ENCODE measurements around the gene CENPT. TPM values are rescaled to one million over a fixed set of nuclear protein-coding genes. Genes with fewer than 3 reads are reported as not detected.

The CENPT gene
- total and polyA plus RNA-seq, 5 experiments from 2014 or later: 11.8 to 117 (median 17.8) TPM

DNA sequence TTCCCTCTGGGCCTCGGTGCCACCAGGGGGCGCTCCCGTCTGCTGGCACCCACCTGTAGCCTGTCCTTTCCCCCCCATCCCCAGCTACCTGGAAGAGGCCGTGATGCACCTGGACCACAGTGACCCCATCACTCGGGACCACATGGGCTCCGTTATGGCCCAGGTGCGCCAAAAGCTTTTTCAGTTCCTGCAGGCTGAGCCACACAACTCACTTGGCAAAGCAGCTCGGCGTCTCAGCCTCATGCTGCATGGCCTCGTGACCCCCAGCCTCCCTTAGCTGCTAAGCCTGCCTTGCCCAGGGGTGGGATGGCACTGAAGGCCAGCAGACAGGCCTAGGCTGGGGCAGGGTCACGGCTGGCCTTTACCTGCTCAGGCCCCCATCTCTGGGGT, 36.4 kb upstream of the CENPT start:
- peak; percentile 89 to 92 for ATAC-seq
- Mint-ChIP-seq H3K27ac (peak overlapping the region in 3 of 10 donors; percentile 43 to 76 (median 47)), H3K36me3 (peaks cover 0 to 60% (median 13%) of the 10 kb centered on the region in 3 donors), H3K4me1 (peaks cover 0 to 7% (median 5%) of the 10 kb centered on the region in 4 donors), H3K4me3 (no peak overlapping the region), H3K9me3 (no peaks in the 10 kb centered on the region), H3K27me3 (no peaks in the 10 kb centered on the region)
- POLR2A ChIA-PET: interaction anchor here (0.7 to 3.2 kb wide), 7 partner anchors 10 to 201 kb away, joined by 3 to 14 read pairs (median 4); partner anchors contain the start of genes CTRL, EDC4, NFATC3 and PSMB10
- peak; percentile 58 to 86 (median 76) for DNase-seq

DNA sequence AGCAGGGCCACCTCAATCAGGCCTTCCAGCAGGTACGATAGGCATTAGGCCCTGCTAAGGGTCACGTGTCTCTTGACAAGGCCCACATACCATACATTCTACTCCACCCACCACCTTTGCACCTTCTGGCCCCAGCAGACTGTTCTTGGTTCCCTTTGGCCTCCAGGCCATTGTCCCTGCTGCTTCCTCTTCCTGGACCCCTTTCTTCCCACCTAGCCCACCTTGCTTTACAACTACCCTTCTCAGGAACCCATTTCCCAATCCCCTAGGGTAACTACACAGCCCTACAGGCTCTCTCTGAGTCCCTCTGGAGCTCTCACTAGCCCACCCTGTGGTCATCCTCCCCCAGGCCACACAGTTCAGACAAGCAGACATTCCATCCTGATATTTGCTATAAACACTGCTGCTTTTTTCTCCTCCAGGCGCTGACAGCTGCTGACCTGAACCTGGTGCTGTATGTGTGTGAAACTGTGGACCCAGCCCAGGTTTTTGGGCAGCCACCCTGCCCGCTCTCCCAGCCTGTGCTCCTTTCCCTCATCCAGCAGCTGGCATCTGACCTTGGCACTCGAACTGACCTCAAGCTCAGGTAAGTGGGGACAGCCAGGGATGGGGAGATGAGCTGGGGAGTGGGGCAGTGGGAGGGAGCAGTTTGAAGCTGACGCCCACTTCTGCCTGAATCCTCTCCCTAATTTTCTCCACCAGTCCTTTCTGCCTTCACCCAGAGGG, 35.8 kb upstream of the CENPT start:
- peak; percentile 14 to 20 for ATAC-seq
- Mint-ChIP-seq H3K27me3 (no peaks in the 10 kb centered on the region), H3K36me3 (peaks cover 0 to 64% (median 13%) of the 10 kb centered on the region in 3 donors), H3K4me3 (no peak overlapping the region), H3K27ac (peak overlapping the region in 4 of 10 donors; percentile 47 to 78 (median 66)), H3K9me3 (no peaks in the 10 kb centered on the region), H3K4me1 (peaks cover 0 to 7% (median 5%) of the 10 kb centered on the region in 4 donors)
- no peak for DNase-seq
- POLR2A ChIA-PET: interaction anchor here (0.8 to 3.2 kb wide), 7 partner anchors 10 to 202 kb away, joined by 4 to 14 read pairs (median 6); partner anchors contain the start of genes CTRL, EDC4, NFATC3 and PSKH1

DNA sequence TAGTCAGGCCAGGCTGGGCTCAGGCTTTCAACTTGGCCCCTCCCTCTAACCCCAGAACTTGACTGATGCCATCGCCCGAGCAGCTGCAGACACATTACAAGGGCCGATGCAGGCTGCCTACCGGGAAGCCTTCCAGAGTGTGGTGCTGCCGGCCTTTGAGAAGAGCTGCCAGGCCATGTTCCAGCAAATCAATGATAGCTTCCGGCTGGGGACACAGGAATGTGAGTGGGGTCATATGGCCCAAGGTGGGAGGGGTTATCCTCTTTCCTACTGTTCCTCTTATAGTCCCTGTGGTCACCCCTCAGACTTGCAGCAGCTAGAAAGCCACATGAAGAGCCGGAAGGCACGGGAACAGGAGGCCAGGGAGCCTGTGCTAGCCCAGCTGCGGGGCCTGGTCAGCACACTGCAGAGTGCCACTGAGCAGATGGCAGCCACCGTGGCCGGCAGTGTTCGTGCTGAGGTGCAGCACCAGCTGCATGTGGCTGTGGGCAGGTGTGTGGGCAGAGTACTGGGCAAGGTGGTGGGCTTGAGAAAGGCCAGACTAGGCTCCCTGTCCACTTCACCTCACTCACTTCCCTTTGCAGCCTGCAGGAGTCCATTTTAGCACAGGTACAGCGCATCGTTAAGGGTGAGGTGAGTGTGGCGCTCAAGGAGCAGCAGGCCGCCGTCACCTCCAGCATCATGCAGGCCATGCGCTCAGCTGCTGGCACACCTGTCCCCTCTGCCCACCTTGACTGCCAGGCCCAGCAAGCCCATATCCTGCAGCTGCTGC, 35.1 kb upstream of the CENPT start:
- ATAC-seq (no peak), DNase-seq (no peak)
- Mint-ChIP-seq H3K36me3 (peaks cover 0 to 69% (median 14%) of the 10 kb centered on the region in 3 donors), H3K27me3 (no peaks in the 10 kb centered on the region), H3K9me3 (no peaks in the 10 kb centered on the region), H3K27ac (peak overlapping the region in 1 of 10 donors; percentile 76), H3K4me1 (peaks cover 0 to 7% (median 5%) of the 10 kb centered on the region in 4 donors), H3K4me3 (no peak overlapping the region)
- POLR2A ChIA-PET: interaction anchor here (1.6 to 3.2 kb wide), 4 partner anchors 9 to 54 kb away, joined by 6 to 14 read pairs (median 8); partner anchors contain the start of genes CTRL, EDC4, PSKH1 and PSMB10

DNA sequence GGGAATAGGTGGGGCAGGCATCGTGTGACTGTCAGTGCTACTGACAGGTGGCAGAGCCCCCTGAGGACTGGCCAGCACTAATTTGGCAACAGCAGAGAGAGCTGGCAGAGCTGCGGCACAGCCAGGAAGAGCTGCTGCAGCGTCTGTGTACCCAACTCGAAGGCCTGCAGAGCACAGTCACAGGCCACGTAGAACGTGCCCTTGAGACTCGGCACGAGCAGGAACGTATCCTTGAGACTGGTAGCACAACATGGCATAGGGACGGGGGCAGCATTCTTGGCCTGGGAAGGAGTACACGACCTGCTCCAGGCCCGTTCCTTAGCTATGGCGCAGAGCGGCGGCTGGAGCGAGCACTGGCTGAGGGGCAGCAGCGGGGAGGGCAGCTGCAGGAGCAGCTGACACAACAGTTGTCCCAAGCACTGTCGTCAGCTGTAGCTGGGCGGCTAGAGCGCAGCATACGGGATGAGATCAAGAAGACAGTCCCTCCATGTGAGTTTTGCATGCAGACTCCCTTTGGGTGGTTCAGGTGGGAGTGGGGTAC, 34.2 kb upstream of the CENPT start:
- H3K9me3 Mint-ChIP-seq: no peaks in the 10 kb centered on the region
- peaks cover 0 to 7% (median 5%) of the 10 kb centered on the region in 4 donors for H3K4me1 Mint-ChIP-seq
- POLR2A ChIA-PET: interaction anchor here (1.7 to 3.2 kb wide), 2 partner anchors 11 to 55 kb away, joined by 7 to 14 read pairs; partner anchors contain the start of genes PSKH1 and PSMB10
- peaks cover 0 to 71% (median 14%) of the 10 kb centered on the region in 3 donors for H3K36me3 Mint-ChIP-seq
- ATAC-seq (no peak), DNase-seq (no peak)
- H3K27ac Mint-ChIP-seq: peak overlapping the region in 1 of 10 donors; percentile 28
- no peaks in the 10 kb centered on the region for H3K27me3 Mint-ChIP-seq
- no peak overlapping the region for H3K4me3 Mint-ChIP-seq

DNA sequence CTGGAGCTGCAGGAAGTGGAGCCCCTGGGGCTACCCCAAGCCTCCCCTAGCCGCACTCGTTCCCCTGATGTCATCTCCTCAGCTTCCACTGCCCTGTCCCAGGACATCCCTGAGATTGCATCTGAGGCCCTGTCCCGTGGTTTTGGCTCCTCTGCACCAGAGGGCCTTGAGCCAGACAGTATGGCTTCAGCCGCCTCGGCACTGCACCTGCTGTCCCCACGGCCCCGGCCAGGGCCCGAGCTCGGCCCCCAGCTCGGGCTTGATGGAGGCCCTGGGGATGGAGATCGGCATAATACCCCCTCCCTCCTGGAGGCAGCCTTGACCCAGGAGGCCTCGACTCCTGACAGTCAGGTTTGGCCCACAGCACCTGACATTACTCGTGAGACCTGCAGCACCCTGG, 33.1 kb upstream of the CENPT start:
- H3K4me3 Mint-ChIP-seq: no peak overlapping the region
- no peak overlapping the region for H3K27ac Mint-ChIP-seq
- peaks cover 6 to 14% (median 12%) of the 10 kb centered on the region in 4 donors for H3K4me1 Mint-ChIP-seq
- no peak for DNase-seq
- H3K27me3 Mint-ChIP-seq: no peaks in the 10 kb centered on the region
- ATAC-seq: no peak
- H3K36me3 Mint-ChIP-seq: peaks cover 0 to 71% (median 14%) of the 10 kb centered on the region in 3 donors
- POLR2A ChIA-PET: interaction anchor here (0.6 kb wide), 1 partner anchor 9 kb away, joined by 5 read pairs; no protein-coding TSS in a partner anchor
- H3K9me3 Mint-ChIP-seq: no peaks in the 10 kb centered on the region

DNA sequence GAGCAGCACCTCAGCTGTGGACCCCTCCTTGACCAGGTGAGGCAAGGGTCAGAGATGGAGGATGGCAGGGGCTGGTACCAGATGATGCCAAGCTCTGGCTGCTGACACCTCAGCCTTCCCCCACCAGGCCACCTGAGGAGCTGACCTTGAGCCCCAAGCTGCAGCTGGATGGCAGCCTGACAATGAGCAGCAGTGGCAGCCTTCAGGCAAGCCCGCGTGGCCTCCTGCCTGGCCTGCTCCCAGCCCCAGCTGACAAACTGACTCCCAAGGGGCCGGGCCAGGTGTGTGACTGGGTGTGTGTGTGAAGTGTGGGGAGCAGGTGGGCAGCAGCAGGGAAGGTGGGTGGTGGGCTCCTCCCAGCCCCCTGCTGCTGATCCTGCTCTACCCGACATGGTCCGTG, 32.4 kb upstream of the CENPT start:
- POLR2A ChIA-PET: interaction anchor here (0.6 kb wide), 1 partner anchor 40 kb away, joined by 4 read pairs; no protein-coding TSS in a partner anchor
- H3K4me1 Mint-ChIP-seq: peaks cover 13 to 20% (median 18%) of the 10 kb centered on the region in 4 donors
- H3K4me3 Mint-ChIP-seq: no peak overlapping the region
- DNase-seq (no peak), ATAC-seq (no peak)
- H3K9me3 Mint-ChIP-seq: no peaks in the 10 kb centered on the region
- H3K27me3 Mint-ChIP-seq: no peaks in the 10 kb centered on the region
- H3K27ac Mint-ChIP-seq: no peak overlapping the region
- peaks cover 0 to 71% (median 14%) of the 10 kb centered on the region in 3 donors for H3K36me3 Mint-ChIP-seq

DNA sequence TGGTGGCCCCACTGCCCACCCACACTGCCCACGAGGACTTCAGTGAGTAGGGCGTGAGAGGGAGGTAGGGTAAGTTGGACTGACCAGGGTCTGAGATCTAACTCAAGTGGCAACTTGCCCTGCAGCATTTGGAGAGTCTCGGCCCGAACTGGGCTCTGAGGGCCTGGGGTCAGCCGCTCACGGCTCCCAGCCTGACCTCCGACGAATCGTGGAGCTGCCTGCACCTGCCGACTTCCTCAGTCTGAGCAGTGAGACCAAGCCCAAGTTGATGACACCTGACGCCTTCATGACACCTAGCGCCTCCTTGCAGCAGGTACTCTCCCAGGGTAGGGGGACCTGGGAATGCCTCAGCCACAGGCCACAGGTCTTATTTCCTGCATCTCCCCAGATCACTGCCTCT, 32.0 kb upstream of the CENPT start:
- Mint-ChIP-seq H3K4me3 (no peak overlapping the region), H3K36me3 (peaks cover 0 to 67% (median 14%) of the 10 kb centered on the region in 3 donors), H3K27ac (no peak overlapping the region), H3K4me1 (peaks cover 17 to 25% (median 21%) of the 10 kb centered on the region in 4 donors), H3K27me3 (no peaks in the 10 kb centered on the region), H3K9me3 (no peaks in the 10 kb centered on the region)
- DNase-seq: no peak
- ATAC-seq: no peak
- POLR2A ChIA-PET: interaction anchor here (0.6 kb wide), 1 partner anchor 39 kb away, joined by 4 read pairs; no protein-coding TSS in a partner anchor

DNA sequence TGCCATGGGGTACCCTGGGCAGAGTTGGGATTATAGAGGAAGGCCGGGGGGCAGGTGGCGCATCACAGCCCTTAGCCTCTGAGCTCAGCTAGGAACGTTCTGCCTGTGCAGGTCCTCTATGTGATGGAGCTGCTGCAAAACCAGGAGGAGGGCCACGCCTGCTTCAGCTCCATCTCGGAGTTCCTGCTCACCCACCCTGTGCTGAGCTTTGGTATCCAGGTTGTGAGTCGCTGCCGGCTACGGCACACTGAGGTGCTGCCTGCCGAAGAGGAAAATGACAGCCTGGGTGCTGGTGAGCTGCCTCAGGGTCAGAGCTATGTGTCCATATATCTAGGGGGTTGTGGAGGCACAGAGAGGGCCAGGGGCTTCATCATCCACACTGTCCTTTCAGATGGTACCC, 31.4 kb upstream of the CENPT start:
- H3K4me1 Mint-ChIP-seq: peaks cover 22 to 31% (median 27%) of the 10 kb centered on the region in 4 donors
- H3K4me3 Mint-ChIP-seq: no peak overlapping the region
- peak overlapping the region in 2 of 10 donors; percentile 66 to 77 for H3K27ac Mint-ChIP-seq
- ATAC-seq (no peak), DNase-seq (no peak)
- H3K9me3 Mint-ChIP-seq: no peaks in the 10 kb centered on the region
- no peaks in the 10 kb centered on the region for H3K27me3 Mint-ChIP-seq
- H3K36me3 Mint-ChIP-seq: peaks cover 0 to 65% (median 14%) of the 10 kb centered on the region in 3 donors
- POLR2A ChIA-PET: interaction anchor here (0.5 kb wide), 1 partner anchor 39 kb away, joined by 4 read pairs; no protein-coding TSS in a partner anchor

DNA sequence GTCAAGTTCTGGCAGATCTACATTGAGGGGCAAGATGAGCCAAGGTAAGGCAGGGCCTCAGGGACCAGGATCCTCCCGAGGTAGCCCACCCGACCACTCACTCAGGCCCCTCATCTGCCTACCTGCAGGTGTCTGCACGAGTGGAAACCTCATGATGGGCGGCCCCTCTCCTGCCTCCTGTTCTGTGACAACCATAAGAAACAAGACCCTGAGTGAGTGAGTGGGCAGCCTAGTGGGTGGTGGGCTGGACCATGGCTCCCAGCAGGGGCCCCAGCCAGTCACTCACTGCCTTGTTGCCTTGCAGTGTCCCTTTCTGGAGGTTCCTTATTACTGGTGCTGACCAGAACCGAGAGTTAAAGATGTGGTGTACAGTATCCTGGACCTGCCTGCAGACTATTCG, 30.7 kb upstream of the CENPT start:
- Mint-ChIP-seq H3K4me3 (no peak overlapping the region), H3K27ac (no peak overlapping the region), H3K27me3 (no peaks in the 10 kb centered on the region), H3K9me3 (no peaks in the 10 kb centered on the region), H3K4me1 (peaks cover 20 to 32% (median 29%) of the 10 kb centered on the region in 4 donors), H3K36me3 (peaks cover 0 to 58% (median 8%) of the 10 kb centered on the region in 3 donors)
- DNase-seq (no peak), ATAC-seq (no peak)
- POLR2A ChIA-PET: interaction anchor here (0.9 to 1.7 kb wide), 2 partner anchors 35 to 58 kb away, joined by 3 to 4 read pairs; no protein-coding TSS in a partner anchor

DNA sequence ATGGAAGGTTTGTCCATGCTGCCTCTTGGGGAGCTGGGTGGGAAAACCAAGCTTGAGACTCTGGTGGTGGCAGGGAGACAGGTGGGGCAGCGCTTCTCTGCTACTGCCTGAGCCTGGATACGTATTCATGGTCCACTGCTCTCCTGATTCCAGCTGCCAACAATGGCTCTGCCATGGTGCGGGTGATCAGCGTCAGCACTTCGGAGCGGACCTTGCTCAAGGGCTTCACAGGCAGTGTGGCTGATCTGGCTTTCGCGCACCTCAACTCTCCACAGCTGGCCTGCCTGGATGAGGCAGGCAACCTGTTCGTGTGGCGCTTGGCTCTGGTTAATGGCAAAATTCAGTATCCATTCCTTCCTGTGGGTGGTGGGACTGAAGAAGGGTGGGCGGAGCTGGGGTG, 29.6 kb upstream of the CENPT start:
- H3K4me3 Mint-ChIP-seq: no peak overlapping the region
- no peaks in the 10 kb centered on the region for H3K27me3 Mint-ChIP-seq
- H3K4me1 Mint-ChIP-seq: peaks cover 20 to 39% (median 32%) of the 10 kb centered on the region in 4 donors
- DNase-seq: no peak
- POLR2A ChIA-PET: interaction anchor here (1.7 kb wide), 1 partner anchor 34 kb away, joined by 4 read pairs; no protein-coding TSS in a partner anchor
- ATAC-seq: no peak
- H3K27ac Mint-ChIP-seq: peak overlapping the region in 1 of 10 donors; percentile 17
- no peaks in the 10 kb centered on the region for H3K9me3 Mint-ChIP-seq
- H3K36me3 Mint-ChIP-seq: peaks cover 0 to 53% (median 7%) of the 10 kb centered on the region in 3 donors

DNA sequence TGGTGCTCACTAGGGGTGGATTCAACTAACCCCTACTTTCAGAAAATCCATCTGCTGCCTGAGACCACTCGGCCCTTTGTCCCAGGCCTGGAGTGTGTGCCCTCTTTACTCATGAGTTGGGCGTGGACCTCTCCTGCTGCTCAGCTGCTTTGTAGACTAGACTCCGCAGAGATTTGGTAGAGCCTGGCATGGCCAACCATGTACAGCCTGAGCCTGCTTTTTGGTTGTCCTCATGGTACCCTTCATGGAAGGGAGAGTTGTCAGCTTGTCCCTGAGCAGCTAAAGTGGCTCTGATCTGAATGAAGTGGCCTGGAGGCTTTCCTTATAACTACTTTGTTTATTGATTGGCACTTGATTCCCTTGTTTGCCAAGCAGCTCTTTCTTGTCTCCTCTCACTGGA, 26.9 kb upstream of the CENPT start:
- no peak for DNase-seq
- Mint-ChIP-seq H3K4me1 (peaks cover 20 to 39% (median 33%) of the 10 kb centered on the region in 4 donors), H3K27ac (peak overlapping the region; percentile 70 to 95 (median 94)), H3K4me3 (peak overlapping the region; percentile 87 to 95 (median 90)), H3K27me3 (no peaks in the 10 kb centered on the region), H3K9me3 (no peaks in the 10 kb centered on the region), H3K36me3 (peaks cover 0 to 47% (median 8%) of the 10 kb centered on the region in 3 donors)
- no peak for ATAC-seq
- POLR2A ChIA-PET: interaction anchor here (0.5 to 2.6 kb wide), 4 partner anchors 9 to 293 kb away, joined by 4 to 9 read pairs (median 8); partner anchors contain the start of genes NRN1L and PSKH1

All from naive thymus-derived CD8-positive, alpha-beta T cell (primary cell).